ENCODE data around the gene EPPIN.
A peak's percentile ranks its signal among the peaks of the same experiment; 100 is the strongest.
"Not testable (repeated sequence)": the region's sequence is repeated elsewhere in the genome, so short reads cannot be mapped to it uniquely, and the experiment has no call there.

The EPPIN gene

GRCh38 chr20:45576995-45577394 lies 29.8 kb upstream of the EPPIN start:
- Histone ChIP-seq H2AK5ac (ENCODE audit: low read length, severe bottlenecking) (no peak overlapping the region), H2BK5ac (ENCODE audit: low read depth, low read length, poor library complexity, severe bottlenecking) (no peak overlapping the region), H2BK15ac (ENCODE audit: low read depth, poor library complexity, severe bottlenecking) (no peak overlapping the region), H3K9me3 (ENCODE audit: control insufficient read depth, low read length) (peaks cover 4% of the 10 kb centered on the region), H3K27me3 (ENCODE audit: control insufficient read depth in 1 of 2, insufficient read depth in 1 of 2, low read length in 2 of 2) (no peaks in the 10 kb centered on the region), H2AFZ (ENCODE audit: low read depth, low read length) (no peak overlapping the region), H3K27ac (ENCODE audit: low read length, poor library complexity, severe bottlenecking) (no peak overlapping the region), H4K91ac (ENCODE audit: low read length) (no peak overlapping the region), H3K36me3 (ENCODE audit: control insufficient read depth in 1 of 2, insufficient read depth in 2 of 2, low read depth in 1 of 2, low read length in 2 of 2) (no peaks in the 10 kb centered on the region), H3K79me1 (replicated peaks; ENCODE audit: low read length, poor library complexity, severe bottlenecking) (no peaks in the 10 kb centered on the region), H3K18ac (ENCODE audit: low read depth in 1 of 2, low read length in 2 of 2) (no peak overlapping the region), H3K14ac (ENCODE audit: low read length in 2 of 2) (no peak overlapping the region), H4K8ac (ENCODE audit: low read length) (no peak overlapping the region), H3K4me1 (ENCODE audit: control insufficient read depth, insufficient read depth, low read depth, low read length) (no peaks in the 10 kb centered on the region), H3K4ac (ENCODE audit: low read depth in 1 of 2, low read length in 2 of 2) (no peak overlapping the region), H3K4me2 (ENCODE audit: low read length, poor library complexity, severe bottlenecking) (no peak overlapping the region), H2BK120ac (ENCODE audit: low read depth, low read length) (no peak overlapping the region), H2BK12ac (ENCODE audit: low read length in 2 of 2) (no peak overlapping the region), H3K4me3 (ENCODE audit: insufficient read depth in 1 of 2, low read depth in 1 of 2, low read length in 2 of 2) (no peak overlapping the region), H3K9ac (ENCODE audit: low read length) (no peak overlapping the region), H3K23ac (ENCODE audit: low read length in 2 of 2) (no peak overlapping the region)
- 6% methylated on average over 2 of the region's 2 CpGs for WGBS
- peak; percentile 39 for DNase-seq

DNA sequence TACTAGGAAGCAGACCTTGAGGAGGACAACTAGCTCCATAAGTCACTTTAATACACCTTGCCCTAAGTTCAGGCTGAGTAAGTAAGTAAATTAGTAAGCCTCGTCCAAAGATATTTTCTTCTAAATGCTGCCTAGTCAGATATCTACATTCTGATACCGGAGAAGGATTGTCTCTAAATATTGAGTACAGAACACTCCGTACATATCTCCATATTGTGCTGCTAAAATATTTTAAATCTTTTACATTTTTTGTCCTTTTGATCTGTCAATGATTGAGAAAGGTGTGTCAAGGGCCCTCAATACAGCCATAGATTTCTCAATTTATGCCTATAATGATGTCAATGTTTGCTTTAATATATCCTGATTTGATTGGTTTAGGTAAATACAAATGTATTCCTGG lies 28.7 kb upstream of the EPPIN start:
- Histone ChIP-seq H3K79me1 (replicated peaks; ENCODE audit: low read length, poor library complexity, severe bottlenecking) (no peaks in the 10 kb centered on the region), H3K18ac (ENCODE audit: low read depth in 1 of 2, low read length in 2 of 2) (no peak overlapping the region), H4K91ac (ENCODE audit: low read length) (peak overlapping the region; percentile 3), H2AK5ac (ENCODE audit: low read length, severe bottlenecking) (no peak overlapping the region), H3K36me3 (ENCODE audit: control insufficient read depth in 1 of 2, insufficient read depth in 2 of 2, low read depth in 1 of 2, low read length in 2 of 2) (no peaks in the 10 kb centered on the region), H3K14ac (ENCODE audit: low read length in 2 of 2) (no peak overlapping the region), H4K8ac (ENCODE audit: low read length) (no peak overlapping the region), H3K4ac (ENCODE audit: low read depth in 1 of 2, low read length in 2 of 2) (no peak overlapping the region), H3K27ac (ENCODE audit: low read length, poor library complexity, severe bottlenecking) (no peak overlapping the region), H3K27me3 (ENCODE audit: control insufficient read depth in 1 of 2, insufficient read depth in 1 of 2, low read length in 2 of 2) (no peaks in the 10 kb centered on the region), H2AFZ (ENCODE audit: low read depth, low read length) (no peak overlapping the region), H3K9me3 (ENCODE audit: control insufficient read depth, low read length) (peaks cover 4% of the 10 kb centered on the region), H3K23ac (ENCODE audit: low read length in 2 of 2) (no peak overlapping the region), H3K4me3 (ENCODE audit: insufficient read depth in 1 of 2, low read depth in 1 of 2, low read length in 2 of 2) (no peak overlapping the region), H2BK12ac (ENCODE audit: low read length in 2 of 2) (no peak overlapping the region), H3K4me1 (ENCODE audit: control insufficient read depth, insufficient read depth, low read depth, low read length) (no peaks in the 10 kb centered on the region), H3K4me2 (ENCODE audit: low read length, poor library complexity, severe bottlenecking) (no peak overlapping the region), H2BK5ac (ENCODE audit: low read depth, low read length, poor library complexity, severe bottlenecking) (no peak overlapping the region), H2BK15ac (ENCODE audit: low read depth, poor library complexity, severe bottlenecking) (no peak overlapping the region), H3K9ac (ENCODE audit: low read length) (no peak overlapping the region), H2BK120ac (ENCODE audit: low read depth, low read length) (no peak overlapping the region)
- WGBS = 92% methylated on average over 2 of the region's 3 CpGs
- no peak for DNase-seq

DNA sequence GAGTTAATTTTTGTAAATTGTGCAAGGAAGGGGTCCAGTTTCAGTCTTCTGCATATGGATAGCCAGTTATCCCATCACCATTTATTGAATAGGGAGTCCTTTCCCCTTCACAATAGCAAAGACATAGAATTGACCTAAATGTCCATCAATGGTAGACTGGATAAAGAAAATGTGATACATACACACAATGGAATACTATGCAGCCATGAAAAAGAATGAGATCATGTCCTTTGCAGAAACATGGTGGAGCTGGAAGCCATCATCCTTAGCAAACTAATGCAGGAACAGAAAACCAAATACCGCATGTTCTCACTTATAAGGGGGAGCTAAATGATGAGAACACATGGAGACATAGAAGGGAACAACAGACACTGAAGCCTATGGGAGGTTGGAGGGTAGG lies 22.4 kb upstream of the EPPIN start:
- not testable (repeated sequence) for H3K9me3 ChIP-seq (ENCODE audit: control insufficient read depth, low read length); H3K4ac ChIP-seq (ENCODE audit: low read depth in 1 of 2, low read length in 2 of 2); H3K4me2 ChIP-seq (ENCODE audit: low read length, poor library complexity, severe bottlenecking); H3K27ac ChIP-seq (ENCODE audit: low read length, poor library complexity, severe bottlenecking); H3K4me3 ChIP-seq (ENCODE audit: insufficient read depth in 1 of 2, low read depth in 1 of 2, low read length in 2 of 2); H3K36me3 ChIP-seq (ENCODE audit: control insufficient read depth in 1 of 2, insufficient read depth in 2 of 2, low read depth in 1 of 2, low read length in 2 of 2); H4K8ac ChIP-seq (ENCODE audit: low read length); H2BK15ac ChIP-seq (ENCODE audit: low read depth, poor library complexity, severe bottlenecking); H2BK120ac ChIP-seq (ENCODE audit: low read depth, low read length); H2AK5ac ChIP-seq (ENCODE audit: low read length, severe bottlenecking); H4K91ac ChIP-seq (ENCODE audit: low read length); H2BK12ac ChIP-seq (ENCODE audit: low read length in 2 of 2); H3K18ac ChIP-seq (ENCODE audit: low read depth in 1 of 2, low read length in 2 of 2); H2AFZ ChIP-seq (ENCODE audit: low read depth, low read length); H3K23ac ChIP-seq (ENCODE audit: low read length in 2 of 2); H3K9ac ChIP-seq (ENCODE audit: low read length); DNase-seq; H3K4me1 ChIP-seq (ENCODE audit: control insufficient read depth, insufficient read depth, low read depth, low read length); H3K79me1 ChIP-seq (replicated peaks; ENCODE audit: low read length, poor library complexity, severe bottlenecking); H3K27me3 ChIP-seq (ENCODE audit: control insufficient read depth in 1 of 2, insufficient read depth in 1 of 2, low read length in 2 of 2); H2BK5ac ChIP-seq (ENCODE audit: low read depth, low read length, poor library complexity, severe bottlenecking); H3K14ac ChIP-seq (ENCODE audit: low read length in 2 of 2)
- WGBS = 50% methylated on average over 1 of the region's 1 CpG

- H3K27me3 ChIP-seq (ENCODE audit: control insufficient read depth in 1 of 2, insufficient read depth in 1 of 2, low read length in 2 of 2) = peaks cover 0 to 41% of the 10 kb centered on the region in 2 experiments
- no peak overlapping the region for H2BK120ac ChIP-seq (ENCODE audit: low read depth, low read length)
- no peak overlapping the region for H2AK5ac ChIP-seq (ENCODE audit: low read length, severe bottlenecking)
- H3K9me3 ChIP-seq (ENCODE audit: control insufficient read depth, low read length) = no peaks in the 10 kb centered on the region
- H3K36me3 ChIP-seq (ENCODE audit: control insufficient read depth in 1 of 2, insufficient read depth in 2 of 2, low read depth in 1 of 2, low read length in 2 of 2) = no peaks in the 10 kb centered on the region
- H3K27ac ChIP-seq (ENCODE audit: low read length, poor library complexity, severe bottlenecking) = no peak overlapping the region
- H2BK5ac ChIP-seq (ENCODE audit: low read depth, low read length, poor library complexity, severe bottlenecking) = no peak overlapping the region
- no peak overlapping the region for H3K4me2 ChIP-seq (ENCODE audit: low read length, poor library complexity, severe bottlenecking)
- no peak for DNase-seq
- no peak overlapping the region for H3K18ac ChIP-seq (ENCODE audit: low read depth in 1 of 2, low read length in 2 of 2)
- no peak overlapping the region for H3K23ac ChIP-seq (ENCODE audit: low read length in 2 of 2)
- H3K4me1 ChIP-seq (ENCODE audit: control insufficient read depth, insufficient read depth, low read depth, low read length) = no peaks in the 10 kb centered on the region
- H2AFZ ChIP-seq (ENCODE audit: low read depth, low read length) = no peak overlapping the region
- H2BK15ac ChIP-seq (ENCODE audit: low read depth, poor library complexity, severe bottlenecking) = no peak overlapping the region
- WGBS = 50% methylated on average over 1 of the region's 2 CpGs
- no peak overlapping the region for H3K4ac ChIP-seq (ENCODE audit: low read depth in 1 of 2, low read length in 2 of 2)
- no peak overlapping the region for H4K91ac ChIP-seq (ENCODE audit: low read length)
- H3K9ac ChIP-seq (ENCODE audit: low read length) = no peak overlapping the region
- H4K8ac ChIP-seq (ENCODE audit: low read length) = no peak overlapping the region
- no peaks in the 10 kb centered on the region for H3K79me1 ChIP-seq (replicated peaks; ENCODE audit: low read length, poor library complexity, severe bottlenecking)
- no peak overlapping the region for H3K4me3 ChIP-seq (ENCODE audit: insufficient read depth in 1 of 2, low read depth in 1 of 2, low read length in 2 of 2)
- no peak overlapping the region for H3K14ac ChIP-seq (ENCODE audit: low read length in 2 of 2)
- H2BK12ac ChIP-seq (ENCODE audit: low read length in 2 of 2) = no peak overlapping the region
Observed at GRCh38 chr20:45564760-45565276, 17.6 kb upstream of the EPPIN start.
